ENCODE results near the gene RBPMS2.
A peak's percentile ranks its signal among the peaks of the same experiment; 100 is the strongest.
"Not testable (repeated sequence)": the region's sequence is repeated elsewhere in the genome, so short reads cannot be mapped to it uniquely, and the experiment has no call there.

Gene RBPMS2

DNA sequence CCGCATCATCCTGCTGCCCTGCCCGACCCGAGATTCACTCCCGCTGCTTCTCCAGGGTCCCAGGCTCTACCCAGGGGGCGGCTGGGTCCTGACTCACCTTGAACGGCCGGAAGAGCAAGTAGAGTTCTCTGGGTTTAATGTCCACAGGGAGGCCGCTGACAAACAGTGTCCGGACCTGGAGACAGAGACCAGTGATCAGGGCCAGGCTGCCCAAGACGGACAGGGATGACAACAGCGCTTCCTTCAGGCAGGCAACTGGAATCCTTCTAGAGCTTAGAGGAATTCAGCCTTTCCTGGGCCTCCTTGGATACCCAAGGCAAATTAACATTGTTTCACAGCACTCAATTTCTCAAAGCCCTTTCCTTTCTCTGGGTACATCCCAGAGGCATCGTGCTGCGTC, 23.9 kb downstream of the RBPMS2 start:
- DNase-seq: no peak

- DNase-seq: no peak
Observed at GRCh38 chr15:64749999-64750657, 25.3 kb downstream of the RBPMS2 start.

GRCh38 chr15:64749167-64749566, 26.2 kb downstream of the RBPMS2 start:
- DNase-seq: no peak

DNA sequence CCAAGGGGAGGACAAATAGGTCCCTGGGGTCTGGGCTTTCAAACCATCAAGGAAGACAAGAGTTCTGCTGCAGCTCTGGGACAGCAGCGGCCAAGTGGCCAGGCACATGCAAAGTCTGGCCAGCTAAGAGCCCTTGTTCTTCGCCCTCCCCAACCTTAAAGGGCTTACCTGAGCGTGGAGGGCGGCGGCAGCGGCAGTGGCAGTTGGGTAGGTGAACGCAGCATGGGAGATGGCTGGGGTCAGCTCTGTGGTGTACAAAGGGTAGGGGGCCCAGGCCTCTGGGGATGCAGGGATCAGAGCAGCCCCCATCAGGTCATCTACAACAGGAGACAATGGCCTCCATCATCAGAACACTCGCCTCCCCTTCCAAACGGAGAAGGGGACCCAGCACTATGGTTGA, 27.1 kb downstream of the RBPMS2 start:
- no peak for DNase-seq

DNA sequence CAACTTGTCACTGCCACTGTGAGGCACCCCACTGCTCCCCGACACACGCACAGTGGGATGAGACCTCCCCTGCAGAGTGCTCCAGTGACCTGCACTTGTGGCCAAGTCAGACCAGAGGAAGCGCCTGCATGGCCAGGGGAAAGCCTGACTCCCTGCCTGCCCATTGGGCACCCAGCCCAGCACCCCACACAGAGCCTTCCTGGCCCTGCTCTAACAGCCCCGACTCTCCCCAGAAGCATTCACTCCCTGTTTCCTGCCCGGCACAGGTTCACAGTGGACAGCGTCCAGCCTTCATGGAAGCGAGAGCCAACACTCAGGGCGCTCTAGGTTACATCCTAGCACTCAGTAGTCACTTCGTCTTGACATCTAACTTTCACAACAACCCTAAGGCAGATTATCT, 27.8 kb downstream of the RBPMS2 start:
- DNase-seq: no peak

DNA sequence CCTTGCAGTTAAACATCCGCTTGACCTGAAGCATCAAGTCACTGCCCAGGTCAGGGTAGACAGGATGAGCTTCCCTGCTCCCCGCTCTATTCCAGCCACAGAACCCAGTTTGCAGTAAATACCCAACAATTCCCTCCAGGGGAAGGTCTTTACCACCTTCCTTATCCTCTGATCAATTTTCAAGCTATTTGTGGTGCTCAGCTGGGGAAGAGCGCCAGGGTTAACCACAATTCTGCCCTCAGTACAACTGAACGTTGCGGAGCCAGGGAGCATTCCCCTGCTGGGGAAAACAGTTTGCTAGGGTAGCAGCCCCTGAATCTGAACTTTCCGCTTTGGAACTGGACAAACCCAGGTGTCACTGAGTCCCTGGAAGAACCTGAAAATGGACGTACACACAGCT, 28.5 kb downstream of the RBPMS2 start:
- DNase-seq: no peak

DNA sequence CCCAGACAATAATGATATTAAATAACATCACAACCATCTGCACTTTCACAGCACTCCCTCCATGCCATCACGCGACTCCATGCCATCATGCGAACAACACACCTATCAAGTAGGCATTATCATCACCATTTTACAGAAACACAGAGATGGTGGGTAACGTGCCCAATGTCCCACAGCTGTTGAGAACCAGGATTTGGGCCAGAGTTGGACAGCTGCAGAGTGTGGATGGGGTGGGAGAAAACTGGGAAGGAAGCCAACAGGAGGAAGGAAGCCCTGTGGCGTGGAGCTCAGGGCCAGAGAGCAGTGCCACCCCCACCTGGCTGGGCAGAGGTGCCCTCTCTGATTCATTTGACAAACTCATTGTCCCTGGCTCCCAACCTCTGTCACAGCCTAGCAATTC, 29.0 kb downstream of the RBPMS2 start:
- DNase-seq: no peak

DNA sequence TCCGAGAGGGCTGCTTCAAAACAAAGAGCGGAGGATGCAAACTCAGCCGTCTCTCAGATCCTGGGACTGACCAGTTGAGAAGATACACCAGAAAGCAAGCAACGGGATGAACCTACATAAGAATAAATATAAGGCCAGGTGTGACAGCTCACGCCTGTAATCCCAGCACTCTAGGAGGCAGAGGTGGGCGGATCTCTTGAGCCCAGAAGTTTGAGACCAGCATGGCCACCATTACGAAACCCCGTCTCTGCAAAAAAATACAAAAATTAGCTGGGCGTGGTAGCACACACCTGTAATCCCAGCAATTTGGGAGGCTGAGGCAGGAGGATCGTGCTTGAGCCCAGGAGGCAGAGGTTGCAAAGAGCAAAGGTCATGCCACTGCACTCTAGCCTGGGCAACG, 31.7 kb downstream of the RBPMS2 start:
- DNase-seq: no peak

DNA sequence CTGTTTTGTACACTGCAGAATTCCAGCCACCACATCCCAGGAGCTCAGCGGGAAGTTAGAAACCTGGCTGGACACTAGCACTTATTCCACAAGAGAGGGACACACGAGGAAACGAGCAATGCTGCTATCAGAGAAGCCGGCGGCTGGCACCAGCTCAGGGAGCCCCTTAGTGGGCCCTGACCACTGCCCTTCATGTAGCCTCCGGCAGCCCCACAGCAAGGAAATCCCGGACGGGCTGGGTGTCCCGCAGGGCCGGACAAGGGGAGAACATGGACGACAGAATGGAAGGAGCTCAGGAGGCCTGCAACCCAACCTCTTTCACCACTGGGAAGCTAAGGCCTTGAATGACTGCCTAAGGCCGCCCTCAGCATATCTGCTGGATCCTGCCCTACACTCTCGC, 32.5 kb downstream of the RBPMS2 start:
- no peak for DNase-seq

DNA sequence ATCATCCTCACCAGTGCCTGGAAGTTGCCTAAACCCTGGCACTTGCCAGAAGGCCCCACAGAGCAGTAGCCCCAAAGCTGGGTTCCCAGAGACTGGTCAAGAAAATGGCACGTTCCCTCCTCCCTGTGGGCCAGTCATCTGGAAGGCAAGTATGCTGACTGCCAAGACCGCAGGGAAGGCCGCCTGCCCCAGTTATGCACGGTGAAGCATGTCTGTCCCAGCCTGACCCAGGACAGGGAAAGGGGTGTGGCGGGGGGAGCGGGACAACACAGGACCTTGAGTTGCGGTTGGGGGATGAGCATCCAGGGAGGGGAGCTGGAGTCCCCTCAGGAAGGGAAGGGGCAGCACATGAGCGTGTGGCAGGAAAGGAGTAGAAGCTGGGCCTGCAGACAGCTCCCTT, 33.0 kb downstream of the RBPMS2 start:
- no peak for DNase-seq

DNA sequence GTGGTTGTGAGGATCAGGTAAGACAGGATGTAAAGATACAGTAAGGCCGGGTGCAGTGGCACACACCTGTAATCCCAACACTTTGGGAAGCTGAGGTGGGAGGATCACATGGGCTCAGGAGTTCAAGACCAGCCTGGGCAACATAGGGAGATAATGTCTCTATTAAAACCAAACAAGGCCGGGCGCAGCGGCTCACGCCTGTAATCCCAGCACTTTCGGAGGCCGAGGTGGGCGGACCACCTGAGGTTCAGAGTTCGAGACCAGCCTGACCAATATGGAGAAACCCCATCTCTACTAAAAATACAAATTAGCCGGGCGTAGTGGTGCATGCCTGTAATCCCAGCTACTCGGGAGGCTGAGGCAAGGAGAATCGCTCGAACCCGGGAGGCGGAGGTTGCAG, 33.7 kb downstream of the RBPMS2 start:
- not testable (repeated sequence) for DNase-seq

- DNase-seq: no peak
Observed at GRCh38 chr15:64740311-64741170, 34.8 kb downstream of the RBPMS2 start.

DNA sequence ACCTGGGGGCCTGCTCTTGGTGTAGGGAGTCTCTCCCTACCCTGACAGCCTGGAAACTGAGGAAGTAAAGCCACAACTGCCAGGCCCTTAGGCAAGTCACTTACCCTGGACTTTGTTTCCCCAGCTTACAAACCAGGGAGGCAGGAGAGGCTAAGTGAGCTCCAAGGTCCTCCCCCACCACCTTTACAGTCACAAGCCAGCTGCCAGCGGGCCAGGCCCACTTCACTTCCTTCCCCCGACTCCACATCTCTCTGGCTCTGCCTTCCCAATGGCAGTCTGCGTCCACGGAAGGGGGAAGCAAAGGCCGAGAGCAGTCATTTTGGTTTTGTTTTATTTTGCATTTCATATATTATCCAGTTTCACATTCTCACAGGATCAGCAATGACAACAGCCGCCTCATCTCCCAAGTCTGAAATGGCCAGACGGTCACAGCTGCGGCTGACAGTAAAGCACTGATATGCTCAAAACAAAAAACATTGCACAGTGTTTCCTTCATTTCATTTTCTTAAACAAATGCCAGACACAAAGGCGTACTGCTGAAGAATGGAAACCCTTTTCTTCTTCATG, 35.7 kb downstream of the RBPMS2 start:
- DNase-seq: no peak

GRCh38 chr15:64739156-64739555, 36.2 kb downstream of the RBPMS2 start:
- no peak for DNase-seq

GRCh38 chr15:64738226-64739095, 36.9 kb downstream of the RBPMS2 start:
- DNase-seq: no peak

- DNase-seq: no peak
Observed at GRCh38 chr15:64732156-64732860, 43.1 kb downstream of the RBPMS2 start.

- DNase-seq: no peak
Observed at GRCh38 chr15:64731805-64732151, 43.6 kb downstream of the RBPMS2 start.

DNA sequence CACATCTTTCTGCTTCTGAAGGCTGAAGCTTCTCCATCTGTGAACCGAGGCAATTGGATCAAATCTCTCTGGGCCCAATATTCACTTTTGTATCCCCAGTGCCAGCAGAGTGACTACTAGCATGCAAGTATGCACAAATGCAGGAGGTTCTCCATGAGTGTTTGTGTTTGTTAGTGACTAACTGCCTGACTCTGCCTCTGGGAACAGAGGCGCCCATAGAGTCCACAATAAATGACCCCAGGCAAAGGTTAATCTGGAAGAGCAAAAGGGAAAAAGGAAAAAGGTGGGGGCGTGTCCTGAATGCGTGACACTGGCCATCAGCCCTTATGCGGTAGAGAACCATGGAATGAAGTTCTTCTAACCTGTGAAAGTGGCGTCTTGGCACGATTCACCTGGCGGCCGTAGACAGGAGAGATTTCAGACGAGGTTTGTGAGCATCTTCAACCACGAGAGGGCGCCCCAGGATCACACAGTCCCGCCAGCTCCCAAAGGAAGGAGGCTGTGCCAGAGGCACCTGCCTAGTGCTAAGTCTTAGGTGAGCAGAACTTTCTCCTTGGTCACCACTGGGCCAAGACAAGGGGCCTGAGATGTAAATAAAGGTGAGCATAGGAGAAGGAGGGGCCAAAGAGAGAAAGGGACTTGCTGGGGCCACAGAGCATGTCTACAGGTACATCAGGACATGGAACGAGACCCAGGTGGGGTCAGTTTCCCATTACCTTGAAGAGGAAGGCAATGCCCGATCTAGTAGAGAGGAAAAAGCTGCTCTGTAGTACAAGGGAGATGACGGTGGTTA, 44.2 kb downstream of the RBPMS2 start:
- DNase-seq: peak; percentile 9

GRCh38 chr15:64730151-64730550, 45.2 kb downstream of the RBPMS2 start:
- DNase-seq: no peak

DNA sequence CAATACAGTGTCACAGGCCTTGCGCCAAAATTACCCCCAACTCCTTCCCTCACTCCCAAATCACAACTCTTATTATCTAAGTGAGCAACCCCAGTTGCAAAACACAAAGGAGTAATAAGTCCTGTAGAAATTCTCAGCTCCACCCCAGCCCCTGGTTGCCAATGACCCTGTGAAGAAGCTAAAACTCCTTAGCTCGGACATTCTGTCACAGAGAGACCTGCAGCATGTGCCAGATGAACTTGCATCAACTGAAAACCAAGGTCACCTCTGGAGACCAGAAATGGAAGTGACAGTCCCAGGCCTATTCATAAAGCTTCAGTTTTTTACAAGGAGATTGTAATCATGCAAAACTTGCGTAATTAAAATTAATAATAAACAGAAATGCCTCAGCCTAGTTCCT, 55.2 kb downstream of the RBPMS2 start:
- DNase-seq: no peak

- no peak for DNase-seq
Observed at GRCh38 chr15:64717735-64718495, 57.5 kb downstream of the RBPMS2 start.

Measured in NCI-H187 treated with DMSO at 0.1 percent for 48 hours (cell line).